B cell (primary cell): ENCODE results near the gene MFGE8.

Experiments used
- EZH2 ChIP-seq: IDR thresholded peaks from 2 replicates; pipeline ENCODE4 v1.6.1; 2012; ENCODE audit warnings: borderline replicate concordance, low read depth, mild to moderate bottlenecking, moderate library complexity, low read length; ENCODE audit not compliant: insufficient read depth, poor library complexity, severe bottlenecking
- TF ChIP-seq, protein P1 (sequence below): fragments of 200-600 bp; IDR thresholded peaks from one replicate; pipeline ENCODE4 v1.8.0; 2022; ENCODE audit warnings: antibody characterized with exemption, mild to moderate bottlenecking

DNA sequence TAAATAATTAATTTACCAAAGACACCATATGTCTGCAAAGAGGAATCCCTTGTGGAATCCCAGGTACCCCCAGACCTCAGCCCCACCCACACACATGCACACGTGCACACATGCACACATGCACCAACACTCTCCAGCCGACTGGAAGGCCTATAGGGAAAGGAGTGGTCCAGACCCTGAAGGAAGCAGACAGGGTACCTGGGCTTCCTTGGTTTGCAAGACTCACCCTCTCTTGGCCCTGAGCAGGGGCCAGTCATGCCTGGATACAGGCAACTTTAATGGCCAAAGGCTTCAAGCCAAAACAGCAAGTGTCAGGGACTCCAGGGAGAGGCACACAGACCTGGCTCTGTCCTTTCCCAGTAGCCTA lies 8.9 kb downstream of the MFGE8 start:
- TF ChIP-seq, protein P1, sequence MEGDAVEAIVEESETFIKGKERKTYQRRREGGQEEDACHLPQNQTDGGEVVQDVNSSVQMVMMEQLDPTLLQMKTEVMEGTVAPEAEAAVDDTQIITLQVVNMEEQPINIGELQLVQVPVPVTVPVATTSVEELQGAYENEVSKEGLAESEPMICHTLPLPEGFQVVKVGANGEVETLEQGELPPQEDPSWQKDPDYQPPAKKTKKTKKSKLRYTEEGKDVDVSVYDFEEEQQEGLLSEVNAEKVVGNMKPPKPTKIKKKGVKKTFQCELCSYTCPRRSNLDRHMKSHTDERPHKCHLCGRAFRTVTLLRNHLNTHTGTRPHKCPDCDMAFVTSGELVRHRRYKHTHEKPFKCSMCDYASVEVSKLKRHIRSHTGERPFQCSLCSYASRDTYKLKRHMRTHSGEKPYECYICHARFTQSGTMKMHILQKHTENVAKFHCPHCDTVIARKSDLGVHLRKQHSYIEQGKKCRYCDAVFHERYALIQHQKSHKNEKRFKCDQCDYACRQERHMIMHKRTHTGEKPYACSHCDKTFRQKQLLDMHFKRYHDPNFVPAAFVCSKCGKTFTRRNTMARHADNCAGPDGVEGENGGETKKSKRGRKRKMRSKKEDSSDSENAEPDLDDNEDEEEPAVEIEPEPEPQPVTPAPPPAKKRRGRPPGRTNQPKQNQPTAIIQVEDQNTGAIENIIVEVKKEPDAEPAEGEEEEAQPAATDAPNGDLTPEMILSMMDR = no peak
- no peak for TF ChIP-seq EZH2
